WERI-Rb-1 (cell line): ENCODE results near the gene CYB5R3.
"Not testable (repeated sequence)": the region's sequence is repeated elsewhere in the genome, so short reads cannot be mapped to it uniquely, and the experiment has no call there.

Experiments used
- DNase-seq: peaks from one replicate; pipeline ENCODE4 v3.0.0-alpha.2; 2020
- H3K27ac ChIP-seq: fragments of 250-450 bp; sonication (Bioruptor Pico); 2 replicates; pipeline ENCODE4 v1.5.1; 2020; ENCODE audit warnings: mild to moderate bottlenecking, moderate library complexity
- H3K27me3 ChIP-seq: fragments of 250-450 bp; sonication (Bioruptor Pico); 2 replicates; pipeline ENCODE4 v1.5.1; 2021; ENCODE audit warnings: mild to moderate bottlenecking, low read depth, moderate library complexity; ENCODE audit not compliant: insufficient read depth, severe bottlenecking
- H3K36me3 ChIP-seq: fragments of 250-450 bp; sonication (Bioruptor Pico); 2 replicates; pipeline ENCODE4 v1.5.1; 2020; ENCODE audit warnings: mild to moderate bottlenecking, moderate library complexity
- H3K4me3 ChIP-seq: 2 replicates; pipeline ENCODE4 v1.5.1; 2011; ENCODE audit warnings: low read depth, mild to moderate bottlenecking, control low read depth, low read length
- H3K9me3 ChIP-seq: fragments of 250-450 bp; sonication (Bioruptor Pico); 2 replicates; pipeline ENCODE4 v1.5.1; 2021; ENCODE audit warnings: mild to moderate bottlenecking, moderate library complexity; ENCODE audit not compliant: severe bottlenecking
- TF ChIP-seq, protein P1 (sequence below): IDR thresholded peaks from 2 replicates; pipeline ENCODE4 v1.5.1; 2011; ENCODE audit warnings: low read depth, mild to moderate bottlenecking, control low read depth, inconsistent platforms, low read length

CYB5R3 gene

DNA sequence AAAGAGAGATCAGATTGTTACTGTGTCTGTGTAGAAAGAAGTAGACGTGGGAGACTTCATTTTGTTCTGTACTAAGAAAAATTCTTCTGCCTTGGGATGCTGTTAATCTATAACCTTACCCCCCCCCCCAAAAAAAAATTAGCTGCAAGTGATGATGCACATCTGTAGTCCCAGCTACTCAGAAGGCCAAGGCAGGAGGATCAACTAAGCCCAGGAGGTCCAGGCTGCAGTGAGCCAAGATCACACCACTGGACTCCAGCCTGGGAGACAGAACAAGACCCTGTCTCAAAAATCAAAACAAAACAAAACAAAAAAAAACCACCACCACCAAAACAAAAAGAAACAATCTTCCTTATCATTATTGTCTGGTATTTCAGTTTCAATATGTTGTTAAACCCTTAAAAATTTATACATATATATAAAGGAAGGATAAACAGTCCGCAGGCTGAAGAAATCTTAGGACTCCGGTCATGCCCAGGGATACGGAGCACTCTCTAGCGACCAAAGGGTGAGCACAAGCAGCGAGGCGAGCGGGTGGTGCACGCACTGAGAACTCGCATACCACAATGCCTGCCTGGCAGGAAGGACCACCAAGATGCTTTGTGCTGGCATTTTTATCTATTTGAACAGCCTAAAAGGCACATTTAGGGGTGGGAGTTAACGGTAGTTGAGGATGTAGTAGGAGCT, 40.9 kb downstream of the CYB5R3 start:
- Histone ChIP-seq H3K4me3 (no peak overlapping the region), H3K36me3 (peaks cover 83% of the 10 kb centered on the region)
- no peak for DNase-seq

DNA sequence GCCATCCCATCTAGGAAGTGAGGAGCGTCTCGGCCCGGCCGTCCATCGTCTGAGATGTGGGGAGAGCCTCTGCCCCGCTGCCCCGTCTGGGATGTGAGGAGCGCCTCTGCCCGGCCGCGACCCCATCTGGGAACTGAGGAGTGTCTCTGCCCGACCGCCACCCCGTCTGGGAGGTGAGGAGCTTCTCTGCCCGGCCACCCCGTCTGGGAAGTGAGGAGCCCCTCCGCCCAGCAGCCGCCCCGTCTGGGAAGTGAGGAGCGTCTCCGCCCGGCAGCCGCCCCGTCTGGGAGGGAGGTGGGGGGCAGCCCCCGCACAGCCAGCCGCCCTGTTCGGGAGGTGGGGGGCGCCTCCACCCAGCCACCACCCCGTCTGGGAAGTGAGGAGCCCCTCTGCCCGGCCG, 41.6 kb downstream of the CYB5R3 start:
- H3K36me3 ChIP-seq = peaks cover 83% of the 10 kb centered on the region

More for the DNA sequence above, 40.9 kb downstream of the CYB5R3 start:
- H3K27me3 ChIP-seq = no peaks in the 10 kb centered on the region
- no peaks in the 10 kb centered on the region for H3K9me3 ChIP-seq
- TF ChIP-seq, protein P1, sequence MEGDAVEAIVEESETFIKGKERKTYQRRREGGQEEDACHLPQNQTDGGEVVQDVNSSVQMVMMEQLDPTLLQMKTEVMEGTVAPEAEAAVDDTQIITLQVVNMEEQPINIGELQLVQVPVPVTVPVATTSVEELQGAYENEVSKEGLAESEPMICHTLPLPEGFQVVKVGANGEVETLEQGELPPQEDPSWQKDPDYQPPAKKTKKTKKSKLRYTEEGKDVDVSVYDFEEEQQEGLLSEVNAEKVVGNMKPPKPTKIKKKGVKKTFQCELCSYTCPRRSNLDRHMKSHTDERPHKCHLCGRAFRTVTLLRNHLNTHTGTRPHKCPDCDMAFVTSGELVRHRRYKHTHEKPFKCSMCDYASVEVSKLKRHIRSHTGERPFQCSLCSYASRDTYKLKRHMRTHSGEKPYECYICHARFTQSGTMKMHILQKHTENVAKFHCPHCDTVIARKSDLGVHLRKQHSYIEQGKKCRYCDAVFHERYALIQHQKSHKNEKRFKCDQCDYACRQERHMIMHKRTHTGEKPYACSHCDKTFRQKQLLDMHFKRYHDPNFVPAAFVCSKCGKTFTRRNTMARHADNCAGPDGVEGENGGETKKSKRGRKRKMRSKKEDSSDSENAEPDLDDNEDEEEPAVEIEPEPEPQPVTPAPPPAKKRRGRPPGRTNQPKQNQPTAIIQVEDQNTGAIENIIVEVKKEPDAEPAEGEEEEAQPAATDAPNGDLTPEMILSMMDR = no peak
- no peak overlapping the region for H3K27ac ChIP-seq

DNA sequence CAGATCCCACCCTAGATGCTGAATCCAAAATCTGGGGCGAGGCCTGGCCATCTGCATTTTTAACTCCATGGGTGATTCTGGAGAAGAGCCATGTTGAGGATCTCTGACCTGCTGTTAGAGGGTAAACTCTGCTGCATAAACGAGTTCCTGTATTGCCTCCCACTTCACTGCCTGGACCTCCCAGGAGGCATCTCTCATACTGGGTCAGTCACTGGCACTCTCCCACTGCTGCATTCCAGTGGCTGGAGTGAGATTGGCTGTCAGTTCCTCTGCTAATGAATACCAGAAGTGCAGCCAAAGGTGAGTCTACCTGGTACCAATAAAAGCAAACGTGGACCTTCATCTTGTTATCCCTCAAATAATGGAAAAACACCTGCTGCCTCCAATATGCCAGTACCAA, 44.8 kb downstream of the CYB5R3 start:
- no peaks in the 10 kb centered on the region for H3K27me3 ChIP-seq
- no peak for DNase-seq
- peaks cover 81% of the 10 kb centered on the region for H3K36me3 ChIP-seq
- no peak overlapping the region for H3K27ac ChIP-seq
- H3K9me3 ChIP-seq = no peaks in the 10 kb centered on the region
- no peak overlapping the region for H3K4me3 ChIP-seq
- TF ChIP-seq, protein P1 = no peak

More for the DNA sequence above, 41.6 kb downstream of the CYB5R3 start:
- not testable (repeated sequence) for DNase-seq, H3K27ac ChIP-seq, H3K27me3 ChIP-seq, H3K4me3 ChIP-seq, H3K9me3 ChIP-seq

DNA sequence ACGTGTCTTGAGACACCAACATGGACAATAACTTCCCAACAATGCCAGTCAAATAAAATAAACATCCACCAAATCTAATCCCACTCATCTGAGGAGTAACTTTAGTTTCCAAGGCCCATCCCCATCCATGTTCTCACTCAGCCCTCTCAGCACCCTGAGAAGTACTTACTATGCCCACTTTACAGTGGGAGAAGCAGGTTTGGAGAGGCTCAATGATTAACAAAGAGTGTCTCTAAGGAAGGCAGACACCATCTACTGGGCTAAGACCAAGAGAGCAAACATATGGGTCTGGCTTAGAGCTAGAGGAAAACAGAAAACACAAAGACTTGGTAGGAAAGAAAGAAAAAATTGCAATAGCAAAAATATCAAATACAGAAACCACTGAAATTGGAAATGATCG, 45.8 kb downstream of the CYB5R3 start:
- Histone ChIP-seq H3K27me3 (no peaks in the 10 kb centered on the region), H3K4me3 (no peak overlapping the region), H3K27ac (no peak overlapping the region), H3K36me3 (peaks cover 81% of the 10 kb centered on the region), H3K9me3 (no peaks in the 10 kb centered on the region)
- TF ChIP-seq, protein P1 = no peak
- DNase-seq = no peak

DNA sequence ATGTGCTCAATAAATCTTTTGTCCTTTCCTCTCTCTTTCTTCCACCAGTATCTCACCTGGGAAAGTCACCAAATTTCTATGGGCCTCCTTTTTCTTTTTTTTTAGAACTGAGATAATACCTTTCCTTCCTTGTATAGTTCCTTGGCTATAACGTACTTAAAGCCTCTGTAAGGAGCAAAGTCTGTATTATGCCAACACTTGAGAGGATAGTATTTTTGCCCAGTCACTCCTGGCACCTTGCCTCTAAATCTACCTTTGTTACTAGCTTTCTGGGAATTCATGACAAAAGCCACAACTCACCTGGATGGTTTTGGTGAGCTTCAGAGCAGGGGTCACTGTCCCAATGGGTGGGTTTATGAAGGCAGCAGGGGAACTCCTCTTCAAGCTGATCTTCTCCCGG, 46.7 kb downstream of the CYB5R3 start:
- peaks cover 89% of the 10 kb centered on the region for H3K36me3 ChIP-seq
- no peak overlapping the region for H3K4me3 ChIP-seq
- no peak for DNase-seq
- H3K27ac ChIP-seq = no peak overlapping the region
- TF ChIP-seq, protein P1 = no peak
- no peaks in the 10 kb centered on the region for H3K27me3 ChIP-seq
- no peaks in the 10 kb centered on the region for H3K9me3 ChIP-seq

DNA sequence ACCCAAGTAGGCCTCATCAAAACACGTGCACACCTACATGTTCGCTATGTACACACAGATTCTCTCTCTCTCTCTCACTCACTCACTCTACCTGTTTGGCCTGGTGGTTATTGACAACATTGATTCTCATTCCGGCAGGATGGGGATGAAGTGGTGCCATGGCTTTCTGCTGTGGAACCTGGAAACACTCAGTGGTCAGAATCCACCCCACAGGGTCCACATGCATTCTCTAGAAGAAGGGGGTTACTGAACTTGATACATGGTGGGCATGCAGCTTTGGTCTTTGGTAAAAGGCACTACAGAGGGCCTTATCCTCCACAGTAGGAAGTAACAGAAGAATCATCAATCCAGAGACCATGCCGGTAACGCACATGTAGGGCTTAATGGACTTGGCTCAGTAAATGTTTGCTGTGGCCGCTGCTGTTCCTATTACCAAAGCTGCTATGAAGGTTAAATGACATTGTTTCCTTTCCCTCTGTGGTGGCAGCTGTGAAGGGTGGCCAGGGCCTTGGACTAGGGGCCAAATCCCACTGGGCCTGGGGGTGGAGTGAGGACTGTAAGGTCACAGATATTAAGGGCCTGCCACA, 47.2 kb downstream of the CYB5R3 start:
- H3K27me3 ChIP-seq = no peaks in the 10 kb centered on the region
- TF ChIP-seq, protein P1 = no peak
- H3K36me3 ChIP-seq = peaks cover 90% of the 10 kb centered on the region
- no peak overlapping the region for H3K4me3 ChIP-seq
- H3K9me3 ChIP-seq = no peaks in the 10 kb centered on the region
- no peak overlapping the region for H3K27ac ChIP-seq
- no peak for DNase-seq
